Thoracic aorta (tissue), 2 donors: ENCODE results near the gene PALD1. TPM values are rescaled to one million over a fixed set of nuclear protein-coding genes. Genes with fewer than 3 reads are reported as not detected.

Experiments
- ATAC-seq: fragments of 150-250 bp; one replicate; pipeline ENCODE4 v1.8.0; 2017; ENCODE audit warnings: low read depth; ENCODE audit not compliant: insufficient number of reproducible peaks, low FRiP score
- DNase-seq: peaks from one replicate; pipeline ENCODE4 v3.0.0-alpha.2; 2020; ENCODE audit warnings: low spot score
- H3K27ac ChIP-seq, 2 donors: fragments of 200-600 bp; sonication (generic); 1 replicate in 1 of 2; 2 replicates in 1 of 2; pipeline ENCODE4 v1.5.1; 2016; ENCODE audit warnings: mild to moderate bottlenecking in 2 of 2, moderate library complexity in 2 of 2
- H3K27me3 ChIP-seq: fragments of 200-600 bp; sonication (generic); replicated peaks from 2 replicates; pipeline ENCODE4 v1.6.0; 2016; ENCODE audit warnings: mild to moderate bottlenecking; ENCODE audit not compliant: insufficient read depth
- H3K36me3 ChIP-seq: fragments of 200-600 bp; sonication (generic); one replicate; pipeline ENCODE4 v1.5.1; 2016
- H3K4me1 ChIP-seq, 2 donors: fragments of 200-600 bp; sonication (generic); 1 replicate in 1 of 2; 2 replicates in 1 of 2; pipeline versions ENCODE4 v1.5.1 to v1.6.0; 2016; ENCODE audit warnings: low read depth in 2 of 2, mild to moderate bottlenecking in 1 of 2; ENCODE audit not compliant: control insufficient read depth in 1 of 2
- H3K4me3 ChIP-seq: fragments of 200-600 bp; sonication (generic); 2 replicates; pipeline ENCODE4 v1.5.1; 2016; ENCODE audit warnings: mild to moderate bottlenecking
- H3K9me3 ChIP-seq: fragments of 200-600 bp; sonication (generic); 2 replicates; pipeline ENCODE4 v1.5.1; 2016
- CTCF ChIP-seq: fragments of 200-600 bp; sonication (generic); IDR thresholded peaks from one replicate; pipeline ENCODE4 v1.5.1; 2019; ENCODE audit warnings: antibody characterized with exemption
- total RNA-seq, 2 donors: library from RNA; depleted of rRNA; stranded (reverse); fragments of >200 nt; gene quantifications; one replicate each; pipeline versions ENCODE4 v1.1.0 to v1.2.3, GENCODE V29; 2016

The PALD1 gene
- total RNA-seq, 2 donors from 2014 or later, result 19.5 to 19.7 TPM

GRCh38 chr10:70498970-70499835, 20.6 kb downstream of the PALD1 start:
- no peak for DNase-seq

GRCh38 chr10:70499836-70500167, 21.2 kb downstream of the PALD1 start:
- H3K36me3 ChIP-seq, result no peaks in the 10 kb centered on the region
- no peaks in the 10 kb centered on the region for H3K27me3 ChIP-seq
- peak overlapping the region in 1 of 2 donors; percentile 38 for H3K27ac ChIP-seq
- ATAC-seq (no peak), DNase-seq (no peak)
- H3K9me3 ChIP-seq, result no peaks in the 10 kb centered on the region
- no peak for TF ChIP-seq CTCF
- H3K4me1 ChIP-seq, result peaks cover 5 to 19% of the 10 kb centered on the region in 2 donors
- no peak overlapping the region for H3K4me3 ChIP-seq

More at GRCh38 chr10:70498970-70499835, 20.6 kb downstream of the PALD1 start:
- Histone ChIP-seq H3K27ac (peak overlapping the region in 1 of 2 donors; percentile 38), H3K4me1 (peaks cover 5 to 23% of the 10 kb centered on the region in 2 donors), H3K4me3 (no peak overlapping the region), H3K27me3 (no peaks in the 10 kb centered on the region), H3K36me3 (no peaks in the 10 kb centered on the region), H3K9me3 (no peaks in the 10 kb centered on the region)
- no peak for TF ChIP-seq CTCF
- ATAC-seq, result no peak

GRCh38 chr10:70500368-70500767, 21.8 kb downstream of the PALD1 start:
- no peak for ATAC-seq
- no peak overlapping the region for H3K27ac ChIP-seq

GRCh38 chr10:70500812-70501301, 22.3 kb downstream of the PALD1 start:
- DNase-seq, result no peak
- Histone ChIP-seq H3K36me3 (no peaks in the 10 kb centered on the region), H3K4me1 (peaks cover 5 to 19% of the 10 kb centered on the region in 2 donors), H3K27me3 (no peaks in the 10 kb centered on the region), H3K9me3 (no peaks in the 10 kb centered on the region), H3K4me3 (no peak overlapping the region), H3K27ac (no peak overlapping the region)
- no peak for TF ChIP-seq CTCF
- ATAC-seq, result no peak

More at GRCh38 chr10:70500368-70500767, 21.8 kb downstream of the PALD1 start:
- Histone ChIP-seq H3K27me3 (no peaks in the 10 kb centered on the region), H3K4me3 (no peak overlapping the region), H3K4me1 (peaks cover 5 to 19% of the 10 kb centered on the region in 2 donors), H3K9me3 (no peaks in the 10 kb centered on the region), H3K36me3 (no peaks in the 10 kb centered on the region)
- DNase-seq, result no peak
- TF ChIP-seq CTCF, result no peak

- no peak for TF ChIP-seq CTCF
- Histone ChIP-seq H3K4me1 (peaks cover 5 to 19% of the 10 kb centered on the region in 2 donors), H3K4me3 (no peak overlapping the region), H3K9me3 (no peaks in the 10 kb centered on the region), H3K36me3 (no peaks in the 10 kb centered on the region), H3K27me3 (no peaks in the 10 kb centered on the region), H3K27ac (no peak overlapping the region)
- no peak for ATAC-seq
- DNase-seq, result no peak
These were observed 23.8 kb downstream of the PALD1 start for GRCh38 chr10:70502406-70502805.
